ENCODE measurements around the gene TMEM200B.

The TMEM200B gene

DNA sequence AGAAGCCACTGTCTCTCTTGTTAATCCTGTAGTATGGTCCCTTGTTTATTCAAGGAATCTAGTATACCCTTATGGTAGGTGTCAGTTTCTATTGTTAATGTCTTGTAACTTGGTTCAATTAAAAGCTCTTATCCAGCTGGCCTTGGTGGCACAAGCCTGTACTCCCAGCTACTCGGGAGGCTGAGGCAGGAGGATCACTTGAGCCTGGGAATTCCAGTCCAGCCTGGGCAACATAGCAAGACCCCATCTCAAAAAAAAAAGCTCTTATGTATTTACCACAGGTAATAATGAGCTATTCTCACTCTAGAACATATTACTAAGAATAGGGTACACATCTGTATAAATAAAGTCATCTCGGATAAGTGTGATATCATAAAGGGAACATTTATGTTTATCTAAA lies 46.5 kb downstream of the TMEM200B start:
- no peak for TF ChIP-seq POLR2A (IDR thresholded peaks at IDR 0.05; ENCODE audit: low read length)
- TF ChIP-seq GATA1 (IDR thresholded peaks at IDR 0.05; ENCODE audit: low read depth, low read length) = no peak
- DNase-seq = no peak
